OCI-LY3 (cell line): Measurements from ENCODE around the gene BABAM2.

Experiments used
- H2AFZ ChIP-seq: fragments of 200-600, 300-600 bp; shearing (Covaris generic); 2 replicates; pipeline ENCODE4 v1.6.0; 2014; ENCODE audit warnings: antibody characterized with exemption, low read depth, low read length
- H3K27ac ChIP-seq: fragments of 200-600, 300-600 bp; sonication (generic); 2 replicates; pipeline ENCODE4 v1.5.1; 2014; ENCODE audit warnings: mild to moderate bottlenecking, low read length, moderate library complexity, mixed read lengths
- H3K27me3 ChIP-seq: fragments of 200-600, 300-600 bp; sonication (generic); 2 replicates; pipeline ENCODE4 v1.6.1; 2014; ENCODE audit warnings: low read depth, low read length, mixed read lengths
- H3K36me3 ChIP-seq: fragments of 200-600, 300-600 bp; sonication (generic); replicated peaks from 2 replicates; pipeline ENCODE3; 2014; ENCODE audit warnings: low read depth, low read length, mixed read lengths
- H3K4me1 ChIP-seq: fragments of 300-600, 200-600 bp; sonication (generic); 2 replicates; pipeline ENCODE4 v1.6.1; 2014; ENCODE audit warnings: low read length, mixed read lengths
- H3K4me2 ChIP-seq: fragments of 200-600, 300-600 bp; sonication (generic); 2 replicates; pipeline ENCODE4 v1.6.1; 2014; ENCODE audit warnings: low read length, mixed read lengths
- H3K4me3 ChIP-seq: fragments of 300-600, 200-600 bp; sonication (generic); 2 replicates; pipeline ENCODE4 v1.5.1; 2014; ENCODE audit warnings: antibody characterized with exemption, mild to moderate bottlenecking, low read length, moderate library complexity
- H3K79me2 ChIP-seq: fragments of 300-600, 200-600 bp; shearing (Covaris generic); 2 replicates; pipeline ENCODE4 v1.6.1; 2014; ENCODE audit warnings: mild to moderate bottlenecking, low read length, mixed read lengths
- H3K9ac ChIP-seq: fragments of 300-600, 200-600 bp; shearing (Covaris generic); 2 replicates; pipeline ENCODE4 v1.6.0; 2014; ENCODE audit warnings: mild to moderate bottlenecking, low read length, moderate library complexity
- H3K9me3 ChIP-seq: fragments of 200-600, 300-600 bp; shearing (Covaris generic); 2 replicates; pipeline ENCODE4 v1.6.1; 2014; ENCODE audit warnings: low read length, mixed read lengths; ENCODE audit not compliant: insufficient read depth
- H4K20me1 ChIP-seq: fragments of 200-600, 300-600 bp; sonication (generic); 2 replicates; pipeline ENCODE4 v1.6.1; 2016; ENCODE audit warnings: low read length, mixed read lengths; ENCODE audit not compliant: insufficient read depth
- CTCF ChIP-seq: fragments of 200-600, 300-600 bp; sonication (generic); IDR thresholded peaks from 2 replicates; pipeline ENCODE4 v1.5.1; 2014; ENCODE audit warnings: antibody characterized with exemption, low read length, low read depth
- EZH2phosphoT487 ChIP-seq: fragments of 200-600 bp; shearing (Covaris generic); IDR thresholded peaks from 2 replicates; pipeline ENCODE4 v1.6.1; 2018; ENCODE audit warnings: antibody characterized with exemption, mixed run types, low read depth

BABAM2 gene

GRCh38 chr2:27847333-27847732 lies 43.2 kb upstream of the BABAM2 start:
- H3K27me3 ChIP-seq, result no peaks in the 10 kb centered on the region
- H4K20me1 ChIP-seq, result no peaks in the 10 kb centered on the region
- no peak overlapping the region for H2AFZ ChIP-seq
- H3K36me3 ChIP-seq, result no peaks in the 10 kb centered on the region
- H3K79me2 ChIP-seq, result no peaks in the 10 kb centered on the region
- no peak overlapping the region for H3K4me2 ChIP-seq
- no peaks in the 10 kb centered on the region for H3K4me1 ChIP-seq
- no peak overlapping the region for H3K9ac ChIP-seq
- no peak overlapping the region for H3K27ac ChIP-seq
- H3K4me3 ChIP-seq, result no peak overlapping the region
- TF ChIP-seq CTCF (no peak), EZH2phosphoT487 (no peak)
- no peaks in the 10 kb centered on the region for H3K9me3 ChIP-seq

DNA sequence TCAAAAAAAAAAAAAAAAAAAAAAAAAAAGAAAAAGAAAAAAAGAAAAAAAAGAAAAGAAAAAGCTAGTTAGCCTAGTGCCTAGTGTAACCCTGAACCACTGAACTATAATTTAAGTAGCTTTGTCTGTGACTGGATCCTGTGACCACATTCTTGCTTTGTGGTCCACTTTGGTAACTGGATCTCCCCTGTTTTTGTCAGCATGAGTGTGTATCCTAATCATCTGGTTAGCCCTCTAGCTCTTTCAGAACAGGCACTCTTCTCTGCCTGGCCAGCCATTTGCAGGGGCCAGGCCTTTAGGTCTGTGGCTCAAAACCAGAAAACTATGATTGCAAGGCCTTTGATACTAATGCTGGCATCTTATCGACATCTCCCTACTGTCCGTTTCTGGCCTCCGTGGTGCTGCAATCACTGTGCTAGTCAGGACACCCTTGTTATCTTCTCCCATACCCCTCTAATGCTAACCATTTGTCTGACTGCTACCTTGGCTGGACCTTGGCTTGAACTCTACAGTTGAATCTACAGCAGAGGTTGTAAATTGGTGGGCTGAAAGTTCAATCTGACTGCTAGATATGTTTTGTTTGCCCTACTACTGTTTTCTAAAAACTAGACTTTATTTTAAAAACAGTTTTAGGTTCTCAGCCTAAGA lies 40.8 kb upstream of the BABAM2 start:
- Histone ChIP-seq H3K4me1 (no peaks in the 10 kb centered on the region), H4K20me1 (no peaks in the 10 kb centered on the region), H3K27ac (no peak overlapping the region), H3K9ac (no peak overlapping the region), H2AFZ (no peak overlapping the region), H3K27me3 (no peaks in the 10 kb centered on the region), H3K79me2 (no peaks in the 10 kb centered on the region), H3K4me3 (no peak overlapping the region), H3K4me2 (no peak overlapping the region), H3K36me3 (no peaks in the 10 kb centered on the region), H3K9me3 (no peaks in the 10 kb centered on the region)
- TF ChIP-seq EZH2phosphoT487, result no peak
- no peak for TF ChIP-seq CTCF

GRCh38 chr2:27852691-27853090 lies 37.8 kb upstream of the BABAM2 start:
- Histone ChIP-seq H3K4me1 (no peaks in the 10 kb centered on the region), H3K9ac (no peak overlapping the region), H3K4me3 (no peak overlapping the region), H3K27ac (no peak overlapping the region), H3K4me2 (no peak overlapping the region), H3K79me2 (no peaks in the 10 kb centered on the region), H4K20me1 (no peaks in the 10 kb centered on the region), H2AFZ (no peak overlapping the region), H3K36me3 (no peaks in the 10 kb centered on the region), H3K9me3 (peaks cover 2% of the 10 kb centered on the region; the same call in 1 of the 2 replicates), H3K27me3 (no peaks in the 10 kb centered on the region)
- TF ChIP-seq CTCF (no peak), EZH2phosphoT487 (no peak)

DNA sequence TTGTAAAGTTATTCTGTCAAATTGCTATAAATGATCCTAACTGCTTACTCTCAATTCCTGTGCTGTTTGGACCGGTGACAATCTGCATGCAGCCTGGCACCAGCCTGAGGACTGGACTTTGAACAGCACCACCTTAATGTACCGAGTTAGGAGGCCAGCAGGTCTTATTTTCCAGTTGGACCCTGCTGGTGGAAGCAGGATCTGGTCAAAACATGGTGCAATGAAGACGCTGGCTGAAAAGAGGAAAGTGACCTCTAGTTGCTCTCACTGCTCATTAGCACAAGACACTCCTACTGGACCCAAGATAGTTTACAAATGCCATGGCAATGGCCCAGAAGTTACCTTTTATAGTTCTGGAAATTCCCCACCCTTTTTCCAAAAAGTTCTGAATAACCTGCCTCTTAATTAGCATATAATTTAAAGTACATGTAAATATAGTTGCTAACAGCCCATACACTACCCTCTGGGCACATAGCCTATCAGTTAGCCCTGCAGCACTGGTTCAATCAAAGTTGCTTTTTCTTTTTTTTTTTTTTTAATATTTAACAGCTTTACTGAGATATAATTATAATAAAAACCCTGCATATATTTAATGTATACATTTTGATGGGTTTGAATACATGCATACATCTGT lies 36.2 kb upstream of the BABAM2 start:
- Histone ChIP-seq H3K79me2 (no peaks in the 10 kb centered on the region), H3K27ac (no peak overlapping the region), H3K36me3 (no peaks in the 10 kb centered on the region), H3K9me3 (peaks cover 10% of the 10 kb centered on the region), H3K4me2 (no peak overlapping the region), H3K27me3 (no peaks in the 10 kb centered on the region), H3K4me1 (no peaks in the 10 kb centered on the region), H3K4me3 (no peak overlapping the region), H2AFZ (no peak overlapping the region), H4K20me1 (no peaks in the 10 kb centered on the region), H3K9ac (no peak overlapping the region)
- TF ChIP-seq CTCF (no peak), EZH2phosphoT487 (no peak)
